GM21737 (cell line): ENCODE results near the gene ST6GAL1.
"Not testable (repeated sequence)": the region's sequence is repeated elsewhere in the genome, so short reads cannot be mapped to it uniquely, and the experiment has no call there.

Experiments used
- ATAC-seq: cut with Tn5 transposase; IDR thresholded peaks from one replicate; pipeline ENCODE4 v1.9.1; 2021; ENCODE audit warnings: mild to moderate bottlenecking, moderate library complexity; ENCODE audit not compliant: unreplicated experiment

Gene ST6GAL1

GRCh38 chr3:186939536-186939935 lies 9.2 kb downstream of the ST6GAL1 start:
- ATAC-seq, result no peak

GRCh38 chr3:186940967-186941366 lies 10.6 kb downstream of the ST6GAL1 start:
- no peak for ATAC-seq

DNA sequence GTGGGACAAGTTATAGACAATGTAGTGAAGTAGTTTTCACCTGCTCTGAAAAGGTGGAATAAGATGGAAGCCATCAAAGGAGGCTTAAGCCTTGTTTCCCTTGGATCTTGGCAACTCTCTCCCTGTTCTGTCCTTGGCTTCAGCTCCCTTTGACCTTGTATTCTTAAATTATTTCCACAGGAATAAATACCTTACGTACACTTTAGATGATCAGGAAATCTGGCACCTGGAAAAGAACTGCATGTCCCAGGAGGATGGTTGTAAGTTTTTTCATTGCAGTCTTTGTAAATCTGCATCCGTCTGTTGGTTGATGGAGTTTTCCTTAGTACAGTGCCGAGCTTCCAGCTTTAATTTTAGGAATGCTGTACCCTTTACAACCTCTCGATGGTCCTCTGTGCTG lies 11.8 kb downstream of the ST6GAL1 start:
- ATAC-seq, result no peak

GRCh38 chr3:186945255-186945823 lies 15.0 kb downstream of the ST6GAL1 start:
- no peak for ATAC-seq

DNA sequence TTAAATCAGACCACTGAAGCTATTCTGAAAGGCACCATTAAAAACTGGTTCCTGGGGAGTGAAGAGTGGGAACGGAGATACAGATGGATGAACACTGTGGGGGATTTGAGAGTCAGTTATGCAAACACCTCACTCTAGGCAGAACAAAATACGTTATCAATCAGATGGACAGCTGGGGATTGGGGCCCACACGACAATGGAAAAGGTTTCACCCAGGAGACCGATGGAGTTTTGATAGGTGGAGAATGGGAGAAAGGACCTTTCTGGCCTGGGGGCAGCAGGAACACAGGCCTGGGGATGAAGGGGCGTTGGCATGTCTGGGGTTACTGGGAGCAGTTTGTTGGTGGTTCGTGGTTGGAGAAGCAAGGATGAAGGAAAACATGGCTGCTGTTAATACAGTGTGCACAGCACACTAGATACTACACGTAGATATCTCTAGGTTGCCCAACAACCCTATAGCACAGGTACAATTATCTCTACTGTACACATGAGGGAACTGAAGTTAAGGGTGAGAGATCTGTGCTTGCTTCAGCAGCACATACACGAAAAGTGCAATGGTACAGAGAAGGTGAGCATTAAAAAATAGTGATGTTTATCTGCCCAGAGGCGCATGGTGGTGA lies 16.5 kb downstream of the ST6GAL1 start:
- ATAC-seq, result peak; percentile 78

DNA sequence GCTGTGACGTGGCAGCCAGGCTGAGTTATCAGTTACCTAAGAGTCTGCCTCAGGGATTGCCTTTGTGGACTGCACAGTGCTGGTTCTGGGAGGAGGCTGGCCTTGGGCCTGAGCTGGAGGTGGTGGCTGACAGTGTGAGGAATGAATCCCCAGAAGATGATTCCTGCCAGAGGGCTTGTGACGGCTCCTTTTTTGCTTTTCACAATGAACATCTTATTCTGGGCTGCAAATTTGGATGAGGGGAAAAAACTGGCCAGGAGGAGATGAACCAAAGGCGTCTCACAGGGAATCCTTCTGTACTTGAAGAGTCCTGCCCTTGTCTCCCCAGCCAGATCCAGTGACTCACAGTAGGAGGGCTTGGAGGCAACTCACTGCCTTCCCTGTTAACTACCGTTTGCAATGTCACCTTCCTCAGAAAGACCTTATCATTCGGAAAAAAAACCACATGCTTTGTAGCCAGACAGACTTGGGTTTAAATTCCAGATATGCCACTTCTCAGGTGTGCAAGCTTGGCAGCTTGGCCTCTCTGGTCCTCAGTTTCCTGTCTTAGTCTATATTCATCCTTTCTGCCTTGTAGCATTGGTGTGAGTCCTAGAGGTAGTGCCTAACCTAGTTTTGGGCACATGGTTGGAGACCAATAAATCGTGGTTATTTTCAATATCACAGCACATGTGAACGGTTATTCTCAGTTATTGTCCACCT lies 19.1 kb downstream of the ST6GAL1 start:
- no peak for ATAC-seq

DNA sequence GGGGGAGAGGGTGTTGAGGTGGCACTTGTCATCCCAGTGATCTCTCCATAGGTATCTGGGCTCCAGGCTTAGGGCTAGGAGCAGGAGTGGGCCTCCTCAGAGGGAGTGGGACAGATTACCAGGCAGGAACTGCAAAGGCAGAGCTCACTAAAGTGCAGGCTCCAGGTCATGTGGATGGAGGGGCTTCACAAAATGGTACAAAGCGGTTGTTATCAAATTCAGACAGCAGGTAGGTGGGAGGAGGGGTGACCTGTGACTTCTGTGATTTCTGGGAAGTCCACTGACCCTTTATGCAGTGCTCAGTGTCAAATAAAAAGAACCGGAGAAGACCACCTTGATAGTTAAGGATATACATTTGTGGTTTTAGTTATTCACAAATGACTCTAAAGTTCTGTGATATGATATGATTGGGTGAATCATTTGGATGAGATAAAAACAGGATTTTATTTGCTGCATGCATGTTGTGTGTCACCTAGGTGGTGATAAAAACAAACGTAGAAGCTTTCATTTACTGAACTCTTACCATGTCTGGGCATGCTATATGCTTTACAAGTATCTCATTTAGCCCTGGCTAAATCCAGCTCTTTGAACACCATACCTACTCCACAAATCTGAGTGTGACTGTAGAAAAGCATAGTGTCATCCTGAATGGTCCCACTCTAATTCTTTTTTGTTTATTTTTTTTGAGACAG lies 20.2 kb downstream of the ST6GAL1 start:
- ATAC-seq, result no peak

DNA sequence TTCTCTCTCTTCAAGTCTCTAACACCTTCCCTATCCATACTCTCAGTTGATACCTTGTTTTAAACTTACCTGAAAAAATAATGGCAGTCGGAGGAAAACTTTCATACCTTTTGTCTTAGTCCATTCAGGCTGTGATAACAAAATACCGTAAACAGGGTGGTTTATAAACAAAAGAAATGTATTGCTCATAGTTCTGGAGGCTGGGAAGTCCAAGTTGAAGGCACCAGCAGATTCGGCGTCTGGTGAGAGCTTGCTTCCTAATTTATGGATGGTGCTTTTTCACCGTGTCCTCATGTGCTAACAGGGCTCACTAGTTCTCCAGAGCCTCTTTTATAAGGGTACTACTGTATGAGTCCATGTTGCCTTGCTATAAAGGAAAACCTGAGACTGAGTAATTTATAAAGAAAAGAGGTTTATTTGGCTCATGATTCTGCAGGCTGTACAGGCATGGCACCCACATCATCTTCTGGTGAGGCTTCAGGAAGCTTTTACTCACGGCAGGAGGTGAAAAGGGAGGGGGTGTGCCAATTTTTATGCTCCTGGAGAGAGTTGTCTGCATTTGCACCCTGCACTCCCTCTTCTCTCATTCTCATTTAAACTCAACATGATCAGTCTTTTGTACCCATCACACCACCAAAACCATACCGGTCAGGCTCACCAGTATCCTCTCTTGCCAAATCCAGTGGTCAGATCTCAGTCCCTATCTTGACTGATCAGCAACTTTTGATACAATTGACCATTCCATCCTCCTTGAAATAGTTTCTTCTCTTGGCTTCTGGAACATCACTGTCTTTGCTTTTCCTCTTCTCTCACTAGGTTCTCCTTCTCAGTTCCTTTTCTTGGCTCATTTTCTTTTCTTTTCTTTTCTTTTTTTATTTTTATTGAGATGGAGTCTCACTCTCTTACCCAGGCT lies 21.6 kb downstream of the ST6GAL1 start:
- no peak for ATAC-seq

GRCh38 chr3:186953011-186953487 lies 22.7 kb downstream of the ST6GAL1 start:
- ATAC-seq, result no peak

DNA sequence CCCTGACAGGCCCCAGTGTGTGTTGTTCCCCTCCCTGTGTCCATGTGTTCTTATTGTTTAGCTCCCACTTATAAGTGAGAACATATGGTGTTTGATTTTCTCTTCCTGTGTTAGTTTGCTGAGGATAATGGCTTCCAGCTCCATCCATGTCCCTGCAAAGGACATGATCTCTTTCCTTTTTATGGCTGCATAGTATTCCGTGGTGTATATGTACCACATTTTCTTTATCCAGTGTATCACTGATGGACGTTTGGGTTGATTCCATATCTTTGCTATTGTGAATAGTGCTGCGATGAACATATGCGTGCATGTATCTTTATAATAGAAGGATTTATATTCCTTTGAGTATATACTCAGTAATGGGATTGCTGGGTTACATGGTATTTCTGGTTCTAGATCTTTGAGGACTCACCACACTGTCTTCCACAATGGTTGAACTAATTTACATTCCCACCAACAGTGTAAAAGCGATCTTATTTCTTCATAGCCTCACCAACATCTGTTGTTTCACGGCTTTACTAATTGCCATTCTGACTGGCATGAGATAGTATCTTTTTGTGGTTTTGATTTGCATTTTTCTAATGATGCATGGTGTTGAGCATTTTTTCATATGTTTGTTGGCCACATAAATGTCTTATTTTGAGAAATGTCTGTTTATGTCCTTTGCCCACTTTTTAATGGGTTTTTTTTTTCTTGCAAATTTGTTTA lies 23.8 kb downstream of the ST6GAL1 start:
- ATAC-seq, result not testable (repeated sequence)

- no peak for ATAC-seq
Observed at GRCh38 chr3:186955898-186956696, 25.8 kb downstream of the ST6GAL1 start.

DNA sequence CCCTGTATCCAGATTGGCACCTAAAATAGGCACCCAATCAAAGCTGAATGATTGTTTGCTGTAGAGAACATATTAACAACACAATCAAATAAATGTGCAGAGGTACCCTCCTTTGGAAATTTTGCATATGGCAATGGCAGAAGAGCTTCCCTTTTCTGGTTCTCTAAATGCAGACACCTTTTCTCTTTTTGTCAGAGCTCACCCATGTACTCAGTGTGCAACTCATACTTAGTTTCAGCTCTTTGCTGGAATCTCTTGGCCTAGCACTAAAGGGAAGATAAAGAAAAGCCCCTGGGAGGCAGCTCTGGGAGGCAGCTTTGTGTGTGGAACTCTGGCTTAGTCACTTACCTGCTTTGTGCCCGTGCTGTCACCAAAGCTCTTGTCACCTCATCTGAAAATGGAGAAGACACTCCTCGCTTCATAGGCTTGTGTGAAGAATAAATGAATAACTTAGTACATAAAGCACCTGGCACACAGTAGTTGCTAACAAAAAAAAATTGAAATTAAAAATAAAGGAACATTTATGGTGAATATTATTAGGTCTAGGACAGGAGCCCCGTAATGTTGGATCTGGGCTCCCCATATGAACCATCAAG lies 28.8 kb downstream of the ST6GAL1 start:
- ATAC-seq, result no peak

DNA sequence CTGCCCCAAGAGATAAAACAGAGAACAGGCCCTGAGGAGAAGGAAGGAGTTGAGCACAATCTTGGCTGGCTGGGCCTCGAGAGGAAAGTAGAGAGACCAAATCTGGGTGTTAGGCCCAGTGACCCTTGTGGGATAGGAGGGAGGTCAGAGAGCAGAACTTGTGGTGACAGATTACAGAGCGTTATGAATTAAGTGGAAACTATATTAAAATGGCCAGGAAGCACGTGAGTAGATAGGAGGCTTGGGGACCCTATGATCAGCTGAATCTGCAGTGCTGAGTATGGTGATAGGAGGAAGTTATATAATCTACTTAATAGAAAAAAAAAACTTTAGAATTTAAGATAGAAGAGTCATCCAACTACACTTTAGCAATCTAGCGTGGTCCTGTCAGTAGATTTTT lies 30.0 kb downstream of the ST6GAL1 start:
- no peak for ATAC-seq

GRCh38 chr3:186962445-186962844 lies 32.1 kb downstream of the ST6GAL1 start:
- ATAC-seq, result no peak

DNA sequence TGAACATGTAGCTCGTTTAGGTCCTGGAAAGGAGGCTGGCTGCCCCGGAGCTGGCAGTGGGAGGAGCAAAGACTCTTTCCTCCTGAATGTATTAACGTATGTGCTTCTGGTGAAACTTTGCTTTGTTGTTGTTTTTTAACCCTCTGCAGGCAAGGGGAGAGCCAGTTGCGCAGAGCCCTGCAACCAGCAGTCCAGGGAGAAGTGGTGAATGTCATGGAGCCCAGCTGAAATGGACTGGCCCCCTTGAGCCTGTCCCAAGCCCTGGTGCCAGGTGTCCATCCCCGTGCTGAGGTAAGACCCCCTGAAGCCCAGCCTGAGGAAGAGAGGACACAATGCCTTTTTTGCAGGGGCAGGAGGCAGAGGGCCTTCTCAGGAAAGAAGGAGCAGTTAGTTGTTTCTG lies 33.3 kb downstream of the ST6GAL1 start:
- ATAC-seq, result no peak

- no peak for ATAC-seq
Observed at GRCh38 chr3:186964071-186964470, 33.7 kb downstream of the ST6GAL1 start.

DNA sequence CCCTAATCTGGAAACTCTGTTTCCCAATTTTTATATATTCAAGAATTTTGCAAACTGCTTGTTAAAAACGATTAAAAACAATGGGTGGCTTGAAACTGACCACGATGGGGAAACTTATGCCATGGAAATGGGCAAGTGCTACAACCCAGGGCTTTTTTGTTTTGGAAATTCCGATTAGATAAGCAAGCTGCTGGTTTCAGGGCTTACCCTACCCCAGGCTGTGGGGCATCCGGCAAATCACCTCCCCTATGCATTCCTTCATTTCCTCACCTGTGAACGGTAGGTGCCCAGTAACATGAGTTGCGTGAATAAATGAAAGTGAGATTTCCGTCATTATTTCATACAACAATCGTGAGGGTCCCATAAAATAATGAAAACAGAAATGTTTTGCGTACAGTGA lies 34.3 kb downstream of the ST6GAL1 start:
- ATAC-seq, result no peak

GRCh38 chr3:186965141-186965879 lies 35.0 kb downstream of the ST6GAL1 start:
- ATAC-seq, result peak; percentile 51
